Measurements from ENCODE around the gene RCAN1. TPM values are rescaled to one million over a fixed set of nuclear protein-coding genes. Genes with fewer than 3 reads are reported as not detected.

Gene RCAN1
- total RNA-seq, 1 experiment from 2014 or later, result 13.5 TPM

GRCh38 chr21:34589511-34590282 lies 25.2 kb downstream of the RCAN1 start:
- BruUV-seq (replicated peaks), result no TSS peak
- POLR2A ChIA-PET, result no interaction called here
- no peaks in the 10 kb centered on the region for H3K27me3 ChIP-seq (ENCODE audit: control insufficient read depth, insufficient read depth, low read length)

GRCh38 chr21:34583926-34584563 lies 30.9 kb downstream of the RCAN1 start:
- no peak for DNase-seq (ENCODE audit: low read depth, low spot score)
- CTCF ChIA-PET, result no interaction called here
- TF ChIP-seq TCF7L2 (IDR thresholded peaks at IDR 0.05; ENCODE audit: low read depth, low read length), result no peak
- TF ChIP-seq SIN3A (IDR thresholded peaks at IDR 0.05; ENCODE audit: borderline replicate concordance, insufficient read depth, low read depth, low read length), result no peak
- TF ChIP-seq POLR2AphosphoS5 (IDR thresholded peaks at IDR 0.05; ENCODE audit: low read depth, low read length), result no peak
- TF ChIP-seq CTCF (IDR thresholded peaks at IDR 0.05), result no peak

More at GRCh38 chr21:34589511-34590282, 25.2 kb downstream of the RCAN1 start:
- intact Hi-C loops (cut with micrococcal nuclease; ENCODE audit: unreplicated experiment), result no loop called here
- ATAC-seq, result no peak
- Histone ChIP-seq H3K9me3 (ENCODE audit: control insufficient read depth, insufficient read depth, low read depth, low read length) (no peaks in the 10 kb centered on the region), H3K4me1 (ENCODE audit: control insufficient read depth, insufficient read depth, low read length) (no peaks in the 10 kb centered on the region; the same call in 1 of the 2 replicates), H3K36me3 (ENCODE audit: control insufficient read depth, insufficient read depth, low read length) (no peaks in the 10 kb centered on the region), H3K27ac (ENCODE audit: low read length) (no peak overlapping the region), H3K4me3 (ENCODE audit: low read depth in 2 of 2, low read length in 2 of 2) (no peak overlapping the region)
- in situ Hi-C loops (cut with HindIII; ENCODE audit: low pct_unique_long_range_greater_than_20kb, low sequenced_read_pairs), result no loop called here
- no peak for DNase-seq (ENCODE audit: low read depth, low spot score)
- no peak for TF ChIP-seq TCF7L2 (IDR thresholded peaks at IDR 0.05; ENCODE audit: low read depth, low read length)
- TF ChIP-seq SIN3A (IDR thresholded peaks at IDR 0.05; ENCODE audit: borderline replicate concordance, insufficient read depth, low read depth, low read length), result no peak
- no peak for TF ChIP-seq REST (IDR thresholded peaks at IDR 0.05; ENCODE audit: insufficient read depth in 1 of 2, low read depth in 2 of 2, low read length in 1 of 2)
- TF ChIP-seq POLR2AphosphoS5 (IDR thresholded peaks at IDR 0.05; ENCODE audit: low read depth, low read length), result no peak
- TF ChIP-seq CTCF (IDR thresholded peaks at IDR 0.05), result no peak
- CTCF ChIA-PET, result no interaction called here

More at GRCh38 chr21:34583926-34584563, 30.9 kb downstream of the RCAN1 start:
- ATAC-seq, result no peak
- Histone ChIP-seq H3K4me3 (ENCODE audit: low read depth in 2 of 2, low read length in 2 of 2) (no peak overlapping the region), H3K27me3 (ENCODE audit: control insufficient read depth, insufficient read depth, low read length) (no peaks in the 10 kb centered on the region), H3K9me3 (ENCODE audit: control insufficient read depth, insufficient read depth, low read depth, low read length) (no peaks in the 10 kb centered on the region), H3K27ac (ENCODE audit: low read length) (no peak overlapping the region), H3K4me1 (ENCODE audit: control insufficient read depth, insufficient read depth, low read length) (no peaks in the 10 kb centered on the region), H3K36me3 (ENCODE audit: control insufficient read depth, insufficient read depth, low read length) (no peaks in the 10 kb centered on the region)
- in situ Hi-C loops (cut with HindIII; ENCODE audit: low pct_unique_long_range_greater_than_20kb, low sequenced_read_pairs) (no loop called here), intact Hi-C loops (cut with micrococcal nuclease; ENCODE audit: unreplicated experiment) (no loop called here)
- no TSS peak for BruUV-seq (replicated peaks)
- POLR2A ChIA-PET, result no interaction called here
